GM18511 (cell line): Measurements from ENCODE around the gene LYPD6B.
A peak's percentile ranks its signal among the peaks of the same experiment; 100 is the strongest.

Source experiments
- ATAC-seq: cut with Tn5 transposase; IDR thresholded peaks from one replicate; pipeline ENCODE4 v1.9.1; 2021; ENCODE audit warnings: mild to moderate bottlenecking, moderate library complexity; ENCODE audit not compliant: unreplicated experiment

Gene LYPD6B, protein sequence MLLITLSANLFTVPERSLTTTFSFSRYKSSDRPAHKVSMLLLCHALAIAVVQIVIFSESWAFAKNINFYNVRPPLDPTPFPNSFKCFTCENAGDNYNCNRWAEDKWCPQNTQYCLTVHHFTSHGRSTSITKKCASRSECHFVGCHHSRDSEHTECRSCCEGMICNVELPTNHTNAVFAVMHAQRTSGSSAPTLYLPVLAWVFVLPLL

DNA sequence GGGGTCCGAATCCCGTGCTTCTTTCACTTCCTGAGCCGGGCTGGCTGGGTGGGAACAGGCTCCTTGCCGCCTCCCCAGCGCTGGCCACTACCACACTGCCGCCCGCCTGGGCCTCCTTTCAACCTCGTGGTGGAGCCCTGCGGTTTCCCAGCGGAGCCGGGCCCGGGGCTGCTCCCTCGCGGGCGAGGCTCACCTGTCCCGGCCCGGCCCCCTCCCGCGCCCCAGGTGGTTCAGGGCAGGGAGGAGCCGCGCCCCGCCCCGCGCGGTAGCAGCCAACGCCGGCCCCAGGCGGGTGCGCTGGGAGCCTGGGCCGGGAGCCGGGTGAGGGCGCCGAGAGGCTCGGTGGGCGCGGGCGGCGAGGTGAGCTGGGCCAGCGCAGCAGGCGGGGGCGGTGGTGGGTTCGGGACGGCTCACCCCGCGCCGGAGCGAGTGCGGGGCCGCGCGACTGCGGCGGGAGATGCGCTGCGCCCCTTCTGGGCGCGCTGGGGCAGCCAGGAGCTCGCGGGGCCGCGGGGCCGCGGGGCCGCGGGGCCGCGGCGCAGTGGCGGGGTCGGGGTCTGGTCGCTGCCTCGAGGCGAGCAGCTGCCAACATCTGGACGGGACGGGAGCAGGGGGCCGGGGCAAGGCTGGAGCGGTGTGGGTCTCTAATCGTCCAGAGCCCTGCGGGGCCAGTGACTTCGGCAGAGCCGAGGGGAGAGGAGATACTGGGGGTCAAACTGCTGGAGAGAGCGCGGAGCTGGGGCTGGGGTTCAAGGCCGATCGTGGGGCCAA is at the start of gene LYPD6B:
TSS of gene LYPD6B (plus strand) at position 258 of the 771 bp plus-strand sequence. CDS start 92,250 bp downstream, outside the sequence.
- peak; percentile 62 for ATAC-seq

DNA sequence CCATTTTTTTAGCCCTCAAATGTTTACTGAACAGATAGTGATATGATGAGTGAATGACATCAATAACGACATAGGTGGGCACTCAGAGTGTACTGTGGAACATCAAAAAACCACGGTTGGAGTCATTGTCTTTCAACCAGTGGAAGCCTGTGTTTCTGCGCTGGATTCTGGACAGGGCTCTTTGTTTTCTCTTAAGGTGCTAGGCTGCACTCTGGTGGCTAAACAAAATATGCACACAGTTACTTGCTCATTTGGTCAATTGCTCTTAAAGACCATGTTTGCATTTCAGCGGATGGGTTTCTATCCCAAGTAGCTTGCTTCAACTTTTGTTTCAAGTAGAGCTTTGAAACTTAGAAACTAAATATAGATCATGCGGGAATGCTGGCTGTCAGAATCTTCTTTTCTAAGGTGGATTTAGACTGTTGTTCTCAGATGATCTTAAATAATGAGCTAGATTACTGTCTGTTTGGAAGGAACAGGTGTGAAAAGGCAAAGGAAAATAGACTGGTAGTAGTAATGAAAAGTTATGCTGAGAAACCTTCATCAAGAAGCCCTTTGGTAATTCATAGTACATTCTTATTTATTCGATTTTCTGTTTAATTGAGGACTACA is 48.5 kb upstream of the LYPD6B start:
- ATAC-seq = peak; percentile 94

DNA sequence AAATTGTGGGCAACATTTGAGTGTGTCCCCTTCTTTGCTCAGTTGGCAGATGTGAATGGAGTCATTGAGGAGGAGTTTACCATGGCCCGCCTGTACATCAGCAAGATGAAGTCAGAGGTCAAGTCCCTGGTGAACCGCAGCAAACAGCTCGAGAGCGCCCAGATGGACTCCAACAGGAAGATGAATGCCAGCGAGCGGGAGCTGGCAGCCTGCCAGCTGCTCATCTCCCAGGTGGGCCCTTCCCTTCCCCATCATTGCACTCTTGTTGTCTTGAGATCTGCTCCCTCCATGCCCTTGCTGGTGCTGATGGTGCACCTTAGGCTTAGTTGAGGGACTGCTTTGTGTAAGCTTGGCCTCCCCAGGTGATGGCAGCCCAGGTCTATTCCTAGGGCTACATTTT is 47.5 kb upstream of the LYPD6B start:
- ATAC-seq = no peak

DNA sequence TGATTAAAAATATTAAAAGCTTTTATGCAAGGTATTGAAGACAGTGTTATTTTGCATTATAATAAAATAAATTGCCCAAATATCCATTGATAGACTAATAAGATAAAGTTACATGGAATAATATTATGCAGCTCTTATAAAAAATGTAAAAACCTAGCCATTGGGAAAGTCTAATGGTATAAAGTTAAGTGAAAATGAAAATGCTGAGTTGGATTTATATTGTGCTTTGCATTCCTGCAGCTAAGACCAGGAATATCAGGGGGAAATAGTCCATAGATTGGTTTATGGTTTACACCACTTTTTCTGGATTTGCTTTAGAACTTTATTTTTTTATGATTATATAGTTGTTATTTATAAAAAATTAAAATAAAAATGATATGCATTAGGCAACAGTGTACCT is 46.1 kb upstream of the LYPD6B start:
- no peak for ATAC-seq

DNA sequence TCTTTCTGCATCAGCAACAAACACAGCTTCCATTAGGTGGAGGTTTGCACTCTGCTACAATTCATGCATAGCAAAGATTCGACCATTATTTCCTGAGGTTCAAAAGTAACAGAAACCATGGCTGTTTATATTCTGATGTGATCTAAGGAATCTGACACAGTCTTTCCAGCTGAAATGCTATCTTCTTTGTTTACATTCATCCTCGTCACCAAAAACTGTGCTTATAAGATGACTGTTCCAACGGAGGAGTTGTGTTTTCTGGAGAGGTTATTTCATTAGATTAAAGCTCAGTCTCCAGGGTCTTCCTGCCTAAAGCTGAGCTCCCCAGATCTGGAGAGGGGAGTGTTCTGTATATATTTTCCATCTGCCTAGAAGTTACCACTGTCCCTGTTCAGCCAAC is 45.1 kb upstream of the LYPD6B start:
- no peak for ATAC-seq

DNA sequence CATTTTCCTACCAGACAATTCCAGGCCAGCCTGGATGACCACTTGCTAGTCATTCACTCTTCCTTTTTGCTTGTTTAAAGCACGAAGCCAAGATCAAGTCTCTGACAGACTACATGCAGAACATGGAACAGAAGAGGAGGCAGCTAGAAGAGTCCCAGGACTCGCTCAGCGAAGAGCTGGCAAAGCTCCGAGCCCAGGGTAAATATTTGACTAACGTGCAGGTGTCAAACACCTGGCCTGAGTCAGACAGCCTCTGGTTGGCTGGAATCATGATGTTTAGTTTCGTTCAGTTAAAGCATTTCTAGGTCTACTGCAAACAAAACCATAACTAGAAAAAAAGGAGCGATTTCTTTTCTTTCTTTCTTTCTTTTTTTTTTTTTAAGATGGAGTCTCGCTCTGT is 44.2 kb upstream of the LYPD6B start:
- ATAC-seq = no peak

DNA sequence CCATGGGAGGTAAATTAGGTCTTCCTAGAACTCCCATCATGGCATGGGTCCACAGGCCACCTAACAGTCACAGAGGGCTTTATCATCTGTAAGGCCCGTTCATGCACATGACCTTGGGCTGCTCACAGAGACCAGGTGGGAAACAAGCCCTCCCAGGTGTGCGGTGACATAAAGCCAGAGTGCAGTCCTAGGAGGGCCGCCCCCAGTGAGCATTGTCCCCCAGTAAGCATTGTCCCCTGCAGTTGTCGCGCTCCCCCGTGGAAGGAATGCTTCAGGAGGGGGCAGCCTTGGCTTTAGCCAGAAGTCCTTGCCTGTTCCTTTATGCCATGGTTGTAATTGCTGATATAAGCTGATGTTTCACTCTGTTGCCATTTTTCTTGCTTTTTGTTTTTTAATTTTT is 41.7 kb upstream of the LYPD6B start:
- no peak for ATAC-seq

DNA sequence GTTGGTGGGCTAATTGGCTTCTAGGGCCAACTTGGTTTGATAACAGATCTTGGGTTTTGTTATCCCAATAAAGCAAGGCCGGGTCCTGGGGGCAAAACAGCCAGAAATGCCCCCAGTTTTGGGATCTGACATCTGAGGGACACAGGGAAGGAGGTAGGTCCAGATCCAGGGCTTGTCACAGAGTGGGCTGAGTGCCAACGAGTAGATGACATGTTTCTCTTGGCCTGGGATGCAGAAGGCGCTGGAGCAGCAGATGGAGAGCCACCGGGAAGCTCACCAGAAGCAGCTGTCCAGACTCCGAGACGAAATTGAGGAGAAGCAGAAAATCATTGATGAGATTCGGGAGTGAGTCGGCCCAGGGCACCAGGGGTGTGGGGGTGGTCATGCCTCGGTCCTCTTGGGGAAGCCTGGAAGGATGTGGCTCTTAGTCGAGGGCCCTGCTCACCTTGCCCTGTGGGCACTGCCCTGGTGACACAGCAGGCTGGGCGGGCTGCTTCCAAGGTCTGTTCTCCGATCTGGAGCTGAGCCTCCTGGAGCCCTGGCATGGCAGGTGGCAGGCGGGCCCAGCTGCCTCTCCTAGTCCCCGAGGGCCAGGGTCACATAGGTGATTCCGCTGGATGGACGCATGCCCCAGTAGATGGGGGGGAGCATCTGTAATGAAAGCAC is 40.2 kb upstream of the LYPD6B start:
- ATAC-seq = no peak

DNA sequence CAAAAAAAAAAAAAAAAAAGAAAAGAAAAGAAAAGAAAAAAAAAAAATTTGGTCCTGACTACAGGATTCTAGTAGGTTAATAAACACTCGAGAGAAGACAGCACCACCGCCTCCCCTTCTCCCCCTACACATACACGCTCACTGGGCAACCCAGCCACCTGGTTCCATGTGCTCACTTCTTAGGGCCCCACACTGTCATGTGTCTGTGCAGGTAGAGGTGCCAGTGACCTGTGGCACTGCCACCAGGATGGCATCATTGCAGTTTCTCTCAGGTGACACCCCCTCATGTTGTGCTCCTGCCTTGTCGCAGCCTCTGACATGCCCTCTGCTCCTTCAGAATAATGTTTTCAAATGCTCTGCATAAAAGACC is 39.7 kb upstream of the LYPD6B start:
- no peak for ATAC-seq

DNA sequence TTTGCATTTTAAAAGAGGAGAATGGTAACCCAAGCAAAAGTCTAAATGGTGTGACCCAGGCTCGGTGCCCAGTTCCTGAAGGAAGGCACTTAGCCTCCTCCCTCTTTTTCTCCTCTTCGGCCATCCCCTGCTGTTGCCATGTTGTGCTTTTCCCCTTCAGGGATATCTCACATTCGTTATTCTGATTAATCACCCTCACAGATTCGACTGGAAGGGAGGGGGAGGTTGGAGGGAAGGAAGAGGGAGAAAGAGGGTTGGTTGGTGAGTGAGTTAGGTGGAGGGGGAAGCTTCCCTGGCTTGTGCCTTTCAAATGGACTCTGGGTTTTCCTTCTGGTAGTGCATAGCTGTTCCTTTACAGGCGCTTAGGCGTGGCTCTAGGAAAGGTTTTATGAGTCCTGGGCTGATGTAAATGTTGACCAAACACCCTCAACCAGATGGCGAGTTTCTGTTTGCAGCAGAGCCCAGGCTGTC is 39.0 kb upstream of the LYPD6B start:
- no peak for ATAC-seq

DNA sequence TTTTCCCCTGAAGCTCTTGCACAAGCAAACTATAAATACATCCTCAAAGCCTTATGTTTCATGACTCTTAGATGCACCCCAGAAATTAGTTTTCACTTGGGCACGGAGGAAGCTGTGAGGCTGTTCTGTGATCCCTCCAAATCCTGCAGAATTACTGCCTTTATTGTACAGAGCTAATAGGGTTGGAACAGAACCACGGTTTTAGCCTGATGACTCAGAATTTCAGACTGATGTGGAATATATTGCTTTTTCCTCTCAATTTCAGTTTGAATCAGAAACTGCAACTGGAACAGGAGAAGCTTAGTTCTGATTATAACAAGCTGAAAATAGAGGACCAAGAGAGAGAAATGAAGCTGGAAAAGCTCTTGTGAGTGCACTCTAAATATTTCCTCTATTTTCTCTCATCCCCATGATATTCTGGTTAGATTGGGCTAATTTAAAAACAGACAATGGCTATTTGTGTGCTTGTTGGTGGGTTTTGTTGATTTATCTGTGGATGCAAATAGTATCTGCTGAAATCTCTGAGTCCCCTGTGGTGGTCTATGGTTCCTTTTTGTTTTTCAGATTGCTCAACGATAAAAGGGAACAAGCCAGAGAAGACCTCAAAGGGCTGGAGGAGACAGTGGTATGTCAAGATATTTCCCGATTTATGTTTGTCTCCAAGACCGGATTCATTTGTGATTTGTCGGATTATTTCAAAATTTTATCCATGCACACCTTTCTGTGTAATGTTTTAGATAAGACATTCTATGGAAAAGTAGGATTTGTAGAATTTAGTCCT is 38.2 kb upstream of the LYPD6B start:
- no peak for ATAC-seq

DNA sequence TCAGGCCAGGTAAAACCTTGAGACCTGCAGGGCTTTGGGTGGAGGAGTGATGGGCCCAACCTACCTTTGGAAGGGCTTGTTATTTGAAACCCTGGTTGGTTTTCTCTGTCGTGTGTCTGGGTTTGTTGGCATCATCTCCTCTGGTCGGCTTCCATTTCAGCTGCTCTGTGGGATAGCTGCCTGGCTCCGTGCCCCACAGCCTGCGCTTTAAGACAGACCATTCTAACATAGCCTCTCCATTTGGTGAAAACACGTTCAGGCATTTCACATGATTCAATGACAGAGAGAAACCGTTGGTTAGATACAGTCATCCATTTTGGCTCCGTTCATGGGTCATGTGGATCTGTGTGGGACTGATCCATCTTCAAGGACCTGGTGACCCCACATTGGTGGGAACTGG is 37.0 kb upstream of the LYPD6B start:
- ATAC-seq = no peak

DNA sequence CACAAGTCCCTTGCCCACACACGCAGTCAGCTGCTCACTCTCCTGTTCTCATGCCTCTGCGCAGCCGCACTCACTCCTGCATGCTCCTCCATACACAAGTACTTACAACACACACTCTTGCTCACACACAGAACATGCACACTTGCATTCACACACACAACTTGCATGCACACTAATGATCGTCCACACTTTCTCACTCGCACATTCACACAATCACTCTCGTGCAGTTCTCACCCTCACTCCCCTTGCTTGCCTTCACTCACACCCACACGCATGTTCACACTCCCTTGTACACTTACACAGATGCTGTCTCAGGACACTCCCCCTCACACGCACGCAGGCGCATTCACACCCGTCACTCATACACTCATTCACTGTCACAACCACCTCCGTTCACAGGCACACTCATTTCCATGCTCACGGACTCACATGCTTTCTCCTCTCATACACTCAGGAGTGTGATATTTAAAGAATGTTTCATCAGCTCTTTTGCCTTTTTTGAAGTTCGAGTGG is 36.1 kb upstream of the LYPD6B start:
- no peak for ATAC-seq

DNA sequence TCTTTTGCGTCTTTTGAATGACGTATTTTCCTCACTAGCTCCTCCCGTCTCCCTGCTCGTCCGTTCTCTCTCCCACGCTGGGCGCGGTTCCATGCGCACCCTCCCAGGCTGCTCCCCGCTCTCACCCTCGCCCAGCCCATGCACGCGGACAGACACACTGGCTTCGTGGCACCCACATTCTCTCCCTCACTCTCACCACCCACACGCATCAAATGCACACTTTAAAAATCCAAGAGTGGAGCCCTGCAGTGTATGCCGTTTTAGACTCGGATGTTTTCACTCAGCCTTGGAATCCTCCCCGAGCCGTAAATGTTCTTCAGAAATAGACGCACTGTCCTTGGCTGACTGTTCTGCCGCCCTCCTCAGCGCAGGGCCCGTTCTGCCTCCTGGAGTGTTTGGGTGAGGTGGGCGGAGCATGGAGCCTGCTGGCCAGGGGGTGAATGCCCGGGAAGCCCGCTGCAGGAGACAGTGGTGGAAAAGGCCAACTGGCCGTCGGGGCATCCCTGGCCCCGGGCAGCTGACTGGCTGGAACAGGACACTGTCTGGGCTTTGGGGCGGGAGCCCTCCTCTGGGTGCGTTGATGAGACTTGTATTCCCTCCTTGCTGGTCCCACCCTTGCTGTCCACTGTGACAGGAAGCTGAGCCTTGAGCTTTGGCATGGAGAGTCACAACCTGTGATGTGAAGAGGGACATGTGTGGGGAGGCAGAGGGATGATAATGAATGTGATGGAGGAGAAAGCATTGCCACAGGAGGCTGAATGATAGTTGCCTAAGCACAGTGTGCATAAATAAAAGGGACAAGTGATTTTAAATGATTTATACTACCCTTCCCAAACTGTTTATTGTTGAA is 35.4 kb upstream of the LYPD6B start:
- ATAC-seq = no peak

DNA sequence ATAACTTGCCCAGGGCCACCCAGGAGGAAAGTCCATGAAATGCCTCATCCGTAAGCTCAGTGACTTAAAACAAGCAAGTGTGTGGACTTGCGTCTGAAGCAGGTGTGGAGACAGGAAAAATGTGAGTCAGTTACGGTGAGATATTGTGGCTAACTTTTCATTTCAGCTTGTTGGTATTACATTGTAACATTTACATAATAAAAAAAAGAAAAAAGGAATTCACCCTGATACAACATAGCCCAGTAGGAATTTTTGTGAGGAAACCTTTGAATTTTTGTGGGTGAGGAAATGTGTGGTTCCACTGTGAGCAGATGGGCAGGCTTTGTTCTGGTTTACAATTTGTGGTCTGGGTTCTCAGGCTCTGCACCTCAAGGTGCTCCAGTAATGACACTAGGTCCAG is 33.7 kb upstream of the LYPD6B start:
- no peak for ATAC-seq

DNA sequence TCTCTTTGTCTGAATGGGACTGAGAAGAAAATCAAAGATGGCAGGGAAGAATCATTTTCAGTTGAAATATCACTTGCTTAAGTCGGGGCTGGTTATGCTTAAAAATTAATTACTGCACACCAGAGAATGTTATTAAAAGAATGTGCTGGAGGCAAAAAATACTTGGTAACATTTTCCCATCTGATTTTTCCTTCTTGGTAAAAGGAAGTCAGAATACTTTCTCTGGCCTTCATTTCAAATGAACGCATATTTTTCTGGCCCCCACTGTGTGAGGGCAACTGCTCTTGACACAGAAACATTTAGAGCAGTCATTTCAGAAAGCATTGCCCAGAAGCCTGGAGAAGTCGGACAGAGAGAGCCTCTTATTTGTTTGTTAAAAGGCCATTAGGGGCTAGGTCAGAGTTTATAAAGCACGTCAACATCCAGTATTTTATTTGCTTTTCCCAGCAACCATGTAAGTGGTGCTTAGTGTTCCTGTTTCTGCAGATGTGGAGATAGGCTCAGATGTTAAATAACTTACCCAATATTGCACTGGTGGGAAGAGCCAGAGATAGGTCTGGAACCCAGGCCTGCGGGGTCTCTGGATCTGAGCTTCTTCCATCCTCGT is 32.9 kb upstream of the LYPD6B start:
- ATAC-seq = no peak

DNA sequence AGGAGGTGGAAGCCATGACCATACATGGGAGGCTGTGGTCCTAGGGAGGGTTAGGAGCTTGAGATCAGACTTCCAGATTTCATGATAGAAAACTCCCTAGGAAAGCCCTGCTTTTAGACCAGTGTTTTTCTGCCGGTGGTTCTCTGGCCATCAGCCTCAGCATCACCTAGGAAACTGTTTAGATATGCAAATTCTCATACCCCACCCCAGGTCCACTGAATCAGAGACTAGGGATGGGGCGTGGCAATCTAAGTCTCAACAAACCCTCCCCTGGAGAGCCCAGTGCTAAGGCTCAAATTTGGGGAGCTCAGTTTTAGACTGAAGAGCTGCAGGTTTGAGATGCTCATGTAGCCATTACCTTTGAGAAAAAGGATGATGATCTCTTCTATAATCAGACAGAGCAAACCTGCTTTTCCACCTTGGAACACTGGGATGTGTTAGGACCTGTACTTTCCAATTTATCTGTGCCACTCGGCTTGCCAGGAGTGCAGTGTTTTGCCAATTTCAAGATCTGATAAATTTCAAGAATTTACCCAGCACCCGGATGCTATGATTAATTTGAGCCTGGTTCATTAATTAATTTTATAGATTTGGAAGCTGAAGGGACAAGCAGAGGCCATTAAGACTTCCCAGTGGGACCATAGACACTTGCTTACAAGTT is 31.5 kb upstream of the LYPD6B start:
- no peak for ATAC-seq

DNA sequence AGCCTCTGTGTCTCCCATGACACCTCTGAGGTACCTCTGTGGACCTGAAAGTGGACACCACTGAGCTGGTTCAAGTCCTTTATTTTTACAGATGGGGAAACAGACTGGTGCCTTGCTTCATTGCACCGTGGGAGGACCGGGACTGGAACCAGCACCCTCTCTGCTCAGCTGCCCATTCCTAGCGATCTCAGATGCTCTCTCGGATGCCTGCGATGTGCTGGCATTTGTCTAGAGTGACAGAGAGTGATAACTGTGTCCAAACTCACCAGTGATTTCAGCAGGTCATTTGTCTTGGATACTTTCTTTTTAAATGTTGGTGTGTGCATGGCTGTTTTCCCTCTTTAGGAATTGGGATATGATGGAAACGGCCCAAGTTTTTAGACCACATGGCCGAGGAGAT is 30.1 kb upstream of the LYPD6B start:
- ATAC-seq = no peak
